Transverse colon (tissue), 4 donors: ENCODE measurements around the gene SLC29A3. TPM values are rescaled to one million over a fixed set of nuclear protein-coding genes. Genes with fewer than 3 reads are reported as not detected.

Experiments
- DNase-seq: peaks from one replicate; pipeline ENCODE4 v3.0.0-alpha.2; 2019
- H3K27ac ChIP-seq, 4 donors: fragments of 200-600 bp; sonication (generic); 2 replicates each; pipeline ENCODE4 v1.5.1; 2016 to 2018; ENCODE audit warnings: inconsistent platforms in 4 of 4
- H3K27me3 ChIP-seq: fragments of 200-600 bp; sonication (generic); 2 replicates; pipeline ENCODE4 v1.5.1; 2017; ENCODE audit warnings: inconsistent platforms
- H3K36me3 ChIP-seq, 4 donors: fragments of 200-600 bp; sonication (generic); 2 replicates each; pipeline ENCODE4 v1.5.1; 2017 to 2019; ENCODE audit warnings: inconsistent platforms in 4 of 4
- H3K4me1 ChIP-seq, 4 donors: fragments of 200-600 bp; sonication (generic); 2 replicates each; pipeline ENCODE4 v1.5.1; 2017 to 2020; ENCODE audit warnings: inconsistent platforms in 4 of 4
- H3K4me3 ChIP-seq, 4 donors: fragments of 200-600 bp; sonication (generic); 1 replicate in 1 of 4; 2 replicates in 3 of 4; pipeline versions ENCODE4 v1.5.1 to v1.6.1; 2017 to 2019; ENCODE audit warnings: inconsistent platforms in 4 of 4
- H3K9me3 ChIP-seq, 2 donors: fragments of 200-600 bp; sonication (generic); 2 replicates each; pipeline ENCODE4 v1.5.1; 2017 to 2019; ENCODE audit warnings: inconsistent platforms in 2 of 2
- EP300 ChIP-seq: sonication (generic); formaldehyde crosslinking; IDR thresholded peaks from one replicate; pipeline ENCODE4 v1.6.1; 2017; ENCODE audit warnings: antibody characterized with exemption, low read depth
- POLR2A ChIP-seq: fragments of 450-650 bp; IDR thresholded peaks from one replicate; pipeline ENCODE4 v1.6.1; 2016; ENCODE audit warnings: antibody characterized with exemption, mild to moderate bottlenecking, moderate library complexity
- POLR2AphosphoS5 ChIP-seq, 3 donors: sonication (generic); formaldehyde crosslinking; IDR thresholded peaks; one replicate each; pipeline ENCODE4 v1.6.1; 2016; ENCODE audit warnings: antibody characterized with exemption in 3 of 3
- WGBS, 2 donors: methylation state at CpG; one replicate each; pipeline ENCODE4 v1.1.5; 2018; ENCODE audit warnings: low coverage in 1 of 2; 5-methylcytosine and 5-hydroxymethylcytosine counted together
- in situ Hi-C, 4 donors: fragments of 200-750 bp; cut with MboI; loops; one replicate each; pipeline versions ENCODE4 v1.15.0 to v1.15.1; 2017; ENCODE audit warnings: low sequenced_read_pairs in 3 of 4, low pct_ligation_motif_present in 1 of 4, low pct_unique_long_range_greater_than_20kb in 1 of 4
- intact Hi-C: fragments of 100-400 bp; cut with DNase I; formaldehyde crosslinking; loops from one replicate; pipeline ENCODE4 v1.15.1; 2023; ENCODE audit warnings: low total_unique reads
- total RNA-seq, 4 donors: library from RNA; depleted of rRNA; stranded (reverse); fragments of >200 nt; gene quantifications; one replicate each; pipeline ENCODE4 v1.1.0, GENCODE V29; 2016
- TF ChIP-seq, protein P1 (sequence below), 5 experiments: fragments of 200-600 bp in 3 of 5; fragments of 450-650 bp in 2 of 5; sonication (generic) in 3 of 5; IDR thresholded peaks; 1 replicate in 2 of 5; 2 replicates in 3 of 5; pipeline ENCODE4 v1.5.1; 2016 to 2017; ENCODE audit warnings: antibody characterized with exemption in 5 of 5, inconsistent platforms in 3 of 5, mild to moderate bottlenecking in 2 of 5, moderate library complexity in 1 of 5

The SLC29A3 gene
- total RNA-seq, 4 donors from 2014 or later: 0.75 to 6.4 (median 3.4) TPM

DNA sequence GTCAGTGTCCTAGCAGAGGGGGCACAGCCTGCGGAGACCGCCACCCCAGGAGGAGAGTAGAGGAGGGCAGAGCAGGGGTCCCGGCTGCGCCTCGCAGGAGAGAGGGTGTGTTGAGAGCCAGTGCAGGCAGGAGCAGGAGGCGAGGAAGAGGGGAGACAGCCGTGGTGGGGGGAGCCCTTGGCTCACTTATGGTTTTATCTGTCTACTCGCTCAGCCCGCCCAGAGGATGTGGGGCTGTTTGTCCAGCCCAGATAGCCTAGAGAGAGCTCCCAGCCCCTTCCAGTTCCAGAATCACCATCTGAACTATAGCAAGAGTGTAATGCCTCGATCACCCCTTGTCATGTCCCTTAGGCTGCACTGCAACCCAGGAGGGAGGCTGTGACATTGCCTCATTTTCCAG, 26.6 kb downstream of the SLC29A3 start:
- Histone ChIP-seq H3K4me1 (peaks cover 9 to 29% (median 17%) of the 10 kb centered on the region in 4 donors), H3K27ac (no peak overlapping the region)
- intact Hi-C loops: no loop called here

GRCh38 chr10:71346731-71347130, 27.7 kb downstream of the SLC29A3 start:
- WGBS, 2 donors: 60 to 62% methylated on average over 1 to 3 of the region's 3 CpGs
- TF ChIP-seq, protein P1, sequence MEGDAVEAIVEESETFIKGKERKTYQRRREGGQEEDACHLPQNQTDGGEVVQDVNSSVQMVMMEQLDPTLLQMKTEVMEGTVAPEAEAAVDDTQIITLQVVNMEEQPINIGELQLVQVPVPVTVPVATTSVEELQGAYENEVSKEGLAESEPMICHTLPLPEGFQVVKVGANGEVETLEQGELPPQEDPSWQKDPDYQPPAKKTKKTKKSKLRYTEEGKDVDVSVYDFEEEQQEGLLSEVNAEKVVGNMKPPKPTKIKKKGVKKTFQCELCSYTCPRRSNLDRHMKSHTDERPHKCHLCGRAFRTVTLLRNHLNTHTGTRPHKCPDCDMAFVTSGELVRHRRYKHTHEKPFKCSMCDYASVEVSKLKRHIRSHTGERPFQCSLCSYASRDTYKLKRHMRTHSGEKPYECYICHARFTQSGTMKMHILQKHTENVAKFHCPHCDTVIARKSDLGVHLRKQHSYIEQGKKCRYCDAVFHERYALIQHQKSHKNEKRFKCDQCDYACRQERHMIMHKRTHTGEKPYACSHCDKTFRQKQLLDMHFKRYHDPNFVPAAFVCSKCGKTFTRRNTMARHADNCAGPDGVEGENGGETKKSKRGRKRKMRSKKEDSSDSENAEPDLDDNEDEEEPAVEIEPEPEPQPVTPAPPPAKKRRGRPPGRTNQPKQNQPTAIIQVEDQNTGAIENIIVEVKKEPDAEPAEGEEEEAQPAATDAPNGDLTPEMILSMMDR (IDR thresholded peaks at IDR 0.05): no peak
- TF ChIP-seq POLR2AphosphoS5 (IDR thresholded peaks at IDR 0.05) (no peak), POLR2A (no peak), EP300 (no peak)
- in situ Hi-C loops (no loop called here), intact Hi-C loops (no loop called here)
- Histone ChIP-seq H3K36me3 (no peaks in the 10 kb centered on the region), H3K4me1 (peaks cover 9 to 29% (median 17%) of the 10 kb centered on the region in 4 donors), H3K27me3 (no peaks in the 10 kb centered on the region), H3K4me3 (no peak overlapping the region), H3K9me3 (no peaks in the 10 kb centered on the region), H3K27ac (no peak overlapping the region)
- no peak for DNase-seq

More for the DNA sequence above, 26.6 kb downstream of the SLC29A3 start:
- no peaks in the 10 kb centered on the region for H3K27me3 ChIP-seq
- H3K36me3 ChIP-seq: no peaks in the 10 kb centered on the region
- no peak for TF ChIP-seq POLR2AphosphoS5 (IDR thresholded peaks at IDR 0.05)
- no peak for TF ChIP-seq EP300
- TF ChIP-seq, protein P1 (IDR thresholded peaks at IDR 0.05): no peak
- no peak for TF ChIP-seq POLR2A
- no peak for DNase-seq
- WGBS, 2 donors: 78% methylated on average over 10 of the region's 10 CpGs; no CpG with 5 or more reads in 1 of the 2 donors
- H3K9me3 ChIP-seq: no peaks in the 10 kb centered on the region
- in situ Hi-C loops: no loop called here
- no peak overlapping the region for H3K4me3 ChIP-seq

- in situ Hi-C loops (no loop called here), intact Hi-C loops (no loop called here)
- DNase-seq: peak; percentile 62
- Histone ChIP-seq H3K9me3 (no peaks in the 10 kb centered on the region), H3K27ac (peak overlapping the region in 2 of 4 donors; percentile 2 to 34), H3K4me3 (no peak overlapping the region), H3K36me3 (no peaks in the 10 kb centered on the region), H3K4me1 (peaks cover 7 to 24% (median 14%) of the 10 kb centered on the region in 4 donors), H3K27me3 (no peaks in the 10 kb centered on the region)
- 56 to 62% methylated on average over 3 to 14 of the region's 14 CpGs for WGBS, 2 donors
- no peak for TF ChIP-seq POLR2AphosphoS5 (IDR thresholded peaks at IDR 0.05)
- no peak for TF ChIP-seq EP300
- TF ChIP-seq, protein P1 (IDR thresholded peaks at IDR 0.05): no peak
- no peak for TF ChIP-seq POLR2A
These were observed 28.7 kb downstream of the SLC29A3 start for GRCh38 chr10:71347587-71348395.

DNA sequence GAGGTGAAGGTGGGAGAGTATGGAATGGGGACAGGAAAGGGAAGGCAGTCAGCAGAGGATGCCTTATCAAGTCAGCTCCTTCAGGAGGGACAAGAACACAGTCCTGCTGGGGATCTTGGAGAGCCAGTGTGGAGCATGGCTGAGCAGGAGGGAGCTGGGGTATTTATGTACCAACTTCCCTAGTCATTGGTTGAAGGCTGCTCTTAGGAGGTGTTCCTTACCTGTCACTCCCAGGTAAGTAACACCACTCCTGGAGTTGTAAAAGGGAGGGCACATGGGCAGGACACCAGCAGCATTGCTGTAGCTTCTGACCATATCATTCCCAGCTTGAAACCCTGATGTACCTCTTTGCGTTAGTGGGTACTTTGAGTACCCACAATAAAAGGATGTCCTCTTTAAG, 29.8 kb downstream of the SLC29A3 start:
- Histone ChIP-seq H3K4me3 (no peak overlapping the region), H3K27me3 (no peaks in the 10 kb centered on the region), H3K36me3 (no peaks in the 10 kb centered on the region), H3K27ac (no peak overlapping the region), H3K9me3 (no peaks in the 10 kb centered on the region), H3K4me1 (peaks cover under 1 to 14% (median 5%) of the 10 kb centered on the region in 4 donors)
- TF ChIP-seq, protein P1 (IDR thresholded peaks at IDR 0.05): no peak
- TF ChIP-seq EP300 (no peak), POLR2AphosphoS5 (IDR thresholded peaks at IDR 0.05) (no peak), POLR2A (no peak)
- intact Hi-C loops: no loop called here
- WGBS, 2 donors: 100% methylated on average over 1 of the region's 1 CpG; no CpG with 5 or more reads in 1 of the 2 donors
- DNase-seq: no peak
- in situ Hi-C loops: no loop called here
